Testis (tissue), 3 donors: ENCODE results near the gene ANKS1B. TPM values are rescaled to one million over a fixed set of nuclear protein-coding genes. Genes with fewer than 3 reads are reported as not detected.

Experiments
- DNase-seq: peaks from one replicate; pipeline ENCODE4 v3.0.0-alpha.2; 2019
- H3K27ac ChIP-seq, 2 donors: fragments of 200-600 bp; sonication (generic); one replicate each; pipeline ENCODE4 v1.5.1; 2019
- H3K27me3 ChIP-seq: fragments of 200-600 bp; sonication (generic); one replicate; pipeline ENCODE4 v1.5.1; 2019
- H3K36me3 ChIP-seq: fragments of 200-600 bp; sonication (generic); one replicate; pipeline ENCODE4 v1.5.1; 2017; ENCODE audit warnings: low read depth; ENCODE audit errors: missing control alignments
- H3K4me1 ChIP-seq: fragments of 200-600 bp; sonication (generic); one replicate; pipeline ENCODE4 v1.5.1; 2019
- H3K4me3 ChIP-seq, 2 donors: fragments of 200-600 bp; sonication (generic); one replicate each; pipeline ENCODE4 v1.5.1; 2017 to 2019
- H3K9me3 ChIP-seq: fragments of 200-600 bp; sonication (generic); one replicate; pipeline ENCODE4 v1.5.1; 2017
- CTCF ChIP-seq, 3 experiments: fragments of 450-650 bp in 2 of 3; fragments of 200-600 bp in 1 of 3; sonication (generic) in 1 of 3; IDR thresholded peaks; one replicate each; pipeline ENCODE4 v1.5.1; 2016 to 2019; ENCODE audit warnings: antibody characterized with exemption in 3 of 3, mild to moderate bottlenecking in 2 of 3, moderate library complexity in 1 of 3
- POLR2A ChIP-seq: fragments of 450-650 bp; IDR thresholded peaks from one replicate; pipeline ENCODE4 v1.6.1; 2017; ENCODE audit warnings: antibody characterized with exemption, mild to moderate bottlenecking, moderate library complexity
- WGBS, 2 donors: methylation state at CpG; one replicate each; pipeline ENCODE4 v1.1.5; 2018; 5-methylcytosine and 5-hydroxymethylcytosine counted together
- intact Hi-C: fragments of 100-400 bp; cut with DNase I; formaldehyde crosslinking; loops from one replicate; pipeline ENCODE4 v1.15.1; 2023; ENCODE audit warnings: low total_unique reads
- polyA plus RNA-seq: library from polyadenylated mRNA; stranded (reverse); fragments of 350-450 nt; fragmentation: Illumina TruSeq; extraction: RNeasy Lipid Tissue Mini Kit (QIAGEN cat#74804); gene quantifications from one replicate; pipeline ENCODE4 v1.2.3, GENCODE V29; 2014; ENCODE audit warnings: low read depth, low replicate concordance; ENCODE audit not compliant: insufficient read depth
- total RNA-seq, 2 donors: library from RNA; depleted of rRNA; stranded (reverse); fragments of >200 nt; gene quantifications; one replicate each; pipeline ENCODE4 v1.2.3, GENCODE V29; 2016

Gene ANKS1B
- total and polyA plus RNA-seq, 3 donors from 2014 or later, result 26.8 to 58.2 (median 30.9) TPM

- no peaks in the 10 kb centered on the region for H3K4me1 ChIP-seq
- WGBS, 2 donors, result 92 to 94% methylated on average over 6 of the region's 6 CpGs
- no peak for TF ChIP-seq CTCF (IDR thresholded peaks at IDR 0.05)
- TF ChIP-seq POLR2A, result no peak
- no peak for DNase-seq
- H3K27me3 ChIP-seq, result no peaks in the 10 kb centered on the region
- H3K27ac ChIP-seq, result no peak overlapping the region
- no peak overlapping the region for H3K4me3 ChIP-seq
- H3K36me3 ChIP-seq, result no peaks in the 10 kb centered on the region
- intact Hi-C loops, result no loop called here
- H3K9me3 ChIP-seq, result no peaks in the 10 kb centered on the region
Observed at GRCh38 chr12:99915251-99916082, 69.3 kb downstream of the ANKS1B start.

- intact Hi-C loops, result no loop called here
- no peak for DNase-seq
- Histone ChIP-seq H3K27ac (no peak overlapping the region), H3K4me3 (no peak overlapping the region), H3K36me3 (no peaks in the 10 kb centered on the region), H3K27me3 (no peaks in the 10 kb centered on the region), H3K9me3 (no peaks in the 10 kb centered on the region), H3K4me1 (no peaks in the 10 kb centered on the region)
- WGBS, 2 donors, result 56 to 64% methylated on average over 1 of the region's 1 CpG
- TF ChIP-seq POLR2A (no peak), CTCF (IDR thresholded peaks at IDR 0.05) (no peak)
Observed at GRCh38 chr12:99914206-99914605, 70.5 kb downstream of the ANKS1B start.

- no peak overlapping the region for H3K4me3 ChIP-seq
- no peaks in the 10 kb centered on the region for H3K36me3 ChIP-seq
- 61 to 85% methylated on average over 1 of the region's 1 CpG for WGBS, 2 donors
- intact Hi-C loops, result no loop called here
- H3K4me1 ChIP-seq, result no peaks in the 10 kb centered on the region
- TF ChIP-seq POLR2A, result no peak
- TF ChIP-seq CTCF (IDR thresholded peaks at IDR 0.05), result no peak
- DNase-seq, result no peak
- H3K9me3 ChIP-seq, result no peaks in the 10 kb centered on the region
- no peak overlapping the region for H3K27ac ChIP-seq
- no peaks in the 10 kb centered on the region for H3K27me3 ChIP-seq
Observed at GRCh38 chr12:99911967-99912366, 72.8 kb downstream of the ANKS1B start.

GRCh38 chr12:99911081-99911480 lies 73.7 kb downstream of the ANKS1B start:
- no peak overlapping the region for H3K4me3 ChIP-seq
- H3K36me3 ChIP-seq, result no peaks in the 10 kb centered on the region
- no peak for TF ChIP-seq POLR2A
- no peak for TF ChIP-seq CTCF (IDR thresholded peaks at IDR 0.05)
- H3K27me3 ChIP-seq, result no peaks in the 10 kb centered on the region
- DNase-seq, result peak; percentile 17
- H3K27ac ChIP-seq, result peak overlapping the region in 1 of 2 donors; percentile 51
- H3K9me3 ChIP-seq, result no peaks in the 10 kb centered on the region
- intact Hi-C loops, result no loop called here
- no peaks in the 10 kb centered on the region for H3K4me1 ChIP-seq
- WGBS, 2 donors, result 48 to 51% methylated on average over 3 of the region's 3 CpGs

GRCh38 chr12:99910342-99910741 lies 74.4 kb downstream of the ANKS1B start:
- DNase-seq, result no peak
- H3K4me1 ChIP-seq, result no peaks in the 10 kb centered on the region
- H3K27ac ChIP-seq, result no peak overlapping the region
- no peaks in the 10 kb centered on the region for H3K9me3 ChIP-seq
- H3K36me3 ChIP-seq, result no peaks in the 10 kb centered on the region
- no peak for TF ChIP-seq POLR2A
- H3K4me3 ChIP-seq, result no peak overlapping the region
- no peaks in the 10 kb centered on the region for H3K27me3 ChIP-seq
- intact Hi-C loops, result no loop called here
- 54 to 67% methylated on average over 1 of the region's 1 CpG for WGBS, 2 donors
